ENCODE data around the gene NECAB2.

NECAB2 gene

DNA sequence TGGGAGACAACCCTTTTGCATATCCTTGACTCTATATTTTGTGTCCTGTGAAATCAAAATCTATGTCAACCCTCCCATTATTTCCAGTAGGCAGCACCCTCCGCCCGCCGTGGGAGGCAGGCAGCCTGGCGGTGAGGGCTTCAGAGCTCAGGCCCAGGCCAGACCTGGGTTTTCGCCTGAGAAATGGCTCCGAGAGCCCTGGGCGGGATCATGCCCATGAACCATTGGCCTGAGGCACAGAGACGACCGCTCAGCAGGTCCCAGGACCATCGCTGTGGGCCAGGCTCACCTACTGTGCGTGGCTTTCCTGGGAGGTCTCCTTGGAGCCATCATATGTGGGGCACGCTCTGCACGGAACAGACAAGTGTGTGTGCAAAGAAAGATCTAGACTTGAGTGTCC, 80.8 kb downstream of the NECAB2 start:
- Histone ChIP-seq H3K4me2 (0 out of 2 replicates have a peak overlapping the region, but pooled peaks have one; percentile 9), H3K9ac (no peak overlapping the region), H4K20me1 (peaks cover 50% of the 10 kb centered on the region), H3K36me3 (peaks cover 54% of the 10 kb centered on the region), H3K9me3 (no peaks in the 10 kb centered on the region), H3K4me3 (no peak overlapping the region), H3K27me3 (no peaks in the 10 kb centered on the region), H3K27ac (no peak overlapping the region), H3K4me1 (peaks cover 20% of the 10 kb centered on the region)
- TF ChIP-seq Cebpa-rat (IDR thresholded peaks at IDR 0.05): no peak

DNA sequence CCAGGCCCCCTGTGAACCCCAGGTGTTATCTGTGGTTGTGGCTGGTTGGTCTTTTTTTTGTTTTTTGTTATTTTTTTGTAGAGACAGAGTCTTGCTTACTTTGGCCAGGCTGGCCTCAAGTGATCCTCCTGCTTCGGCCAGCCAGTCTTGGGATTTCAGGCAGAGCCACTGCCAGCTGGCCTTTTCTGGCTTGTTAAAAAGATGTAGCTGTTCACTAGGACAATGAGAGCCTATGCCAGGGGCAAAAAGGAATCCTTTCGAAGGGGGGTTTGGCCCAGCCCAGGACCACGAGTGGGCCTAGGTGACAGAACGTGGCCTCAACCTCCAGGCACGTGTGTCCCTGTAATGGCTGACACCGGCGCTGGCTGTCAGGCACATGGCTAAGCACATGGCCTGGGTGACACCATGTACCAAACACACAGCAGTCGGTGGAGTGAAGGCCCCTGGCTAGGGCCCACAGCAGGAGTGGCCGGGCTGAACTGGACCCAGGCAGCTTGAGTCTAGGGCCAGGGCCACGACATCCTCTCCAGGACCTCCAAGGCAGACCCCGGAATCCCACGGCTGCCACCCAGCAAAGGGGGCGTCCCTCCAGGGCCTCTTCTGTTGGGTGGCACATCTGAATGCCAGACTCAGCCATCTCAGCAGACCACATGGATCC, 81.5 kb downstream of the NECAB2 start:
- H3K36me3 ChIP-seq: peaks cover 61% of the 10 kb centered on the region
- H3K4me2 ChIP-seq: 0 out of 2 replicates have a peak overlapping the region, but pooled peaks have one; percentile 9
- peak overlapping the region; percentile 35; the same call in 1 of the 2 replicates for H3K9ac ChIP-seq

DNA sequence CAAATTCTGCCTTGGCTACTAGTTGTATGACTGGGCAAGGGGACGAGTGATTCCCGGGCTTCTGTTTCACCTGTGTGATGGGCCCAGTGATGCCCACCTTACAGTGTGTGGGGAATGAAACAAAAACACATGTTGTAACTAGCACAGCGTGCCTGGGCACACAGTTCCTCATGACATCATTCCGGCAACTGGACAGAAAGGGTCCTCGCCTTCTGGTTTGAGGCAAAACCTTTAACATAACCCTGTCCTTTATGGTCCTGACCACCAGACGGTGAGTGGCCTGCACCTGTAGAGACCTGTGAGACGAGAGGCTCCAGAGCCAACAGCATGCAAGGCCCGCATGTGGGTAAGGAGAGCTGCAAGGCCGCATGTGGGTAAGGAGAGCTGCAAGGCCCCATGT, 82.3 kb downstream of the NECAB2 start:
- Histone ChIP-seq H3K27ac (no peak overlapping the region), H4K20me1 (peaks cover 52% of the 10 kb centered on the region), H3K27me3 (no peaks in the 10 kb centered on the region), H3K9ac (no peak overlapping the region), H3K9me3 (no peaks in the 10 kb centered on the region), H3K4me1 (peaks cover 28% of the 10 kb centered on the region), H3K4me3 (no peak overlapping the region), H3K4me2 (no peak overlapping the region), H3K36me3 (peaks cover 69% of the 10 kb centered on the region)
- no peak for TF ChIP-seq Cebpa-rat (IDR thresholded peaks at IDR 0.05)

More for the DNA sequence above, 81.5 kb downstream of the NECAB2 start:
- peaks cover 49% of the 10 kb centered on the region for H4K20me1 ChIP-seq
- H3K27ac ChIP-seq: peak overlapping the region; percentile 37; the same call in 1 of the 2 replicates
- no peak overlapping the region for H3K4me3 ChIP-seq
- TF ChIP-seq Cebpa-rat (IDR thresholded peaks at IDR 0.05): no peak
- H3K9me3 ChIP-seq: no peaks in the 10 kb centered on the region
- H3K27me3 ChIP-seq: no peaks in the 10 kb centered on the region
- H3K4me1 ChIP-seq: peaks cover 20% of the 10 kb centered on the region

DNA sequence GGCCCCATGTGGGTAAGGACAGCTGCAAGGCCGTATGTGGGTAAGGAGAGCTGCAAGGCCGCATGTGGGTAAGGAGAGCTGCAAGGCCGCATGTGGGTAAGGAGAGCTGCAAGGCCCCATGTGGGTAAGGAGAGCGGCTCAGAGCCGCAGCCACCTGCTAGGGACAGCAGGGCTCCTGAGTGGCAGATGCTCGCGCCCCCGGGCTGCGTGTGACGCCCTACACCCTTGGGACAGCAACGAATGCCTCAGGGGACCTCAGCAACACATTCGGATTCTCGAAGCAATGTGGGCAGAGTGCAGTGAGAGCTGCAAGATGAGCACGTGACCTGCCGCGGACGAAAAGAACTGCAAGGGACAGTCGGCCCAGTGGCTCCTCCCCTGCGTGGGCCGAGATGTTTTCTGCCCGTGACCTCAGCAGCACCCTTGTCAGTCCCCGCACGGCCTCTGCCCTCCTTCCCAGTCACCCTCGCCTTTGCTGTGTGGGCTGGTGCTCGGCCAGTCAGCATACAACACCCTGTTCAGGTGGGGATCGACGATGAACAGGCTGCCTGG, 84.1 kb downstream of the NECAB2 start:
- Histone ChIP-seq H3K27me3 (no peaks in the 10 kb centered on the region), H3K4me1 (peaks cover 43% of the 10 kb centered on the region), H3K4me2 (no peak overlapping the region), H3K27ac (no peak overlapping the region), H3K4me3 (no peak overlapping the region), H4K20me1 (peaks cover 70% of the 10 kb centered on the region), H3K36me3 (peaks cover 87% of the 10 kb centered on the region), H3K9me3 (no peaks in the 10 kb centered on the region), H3K9ac (no peak overlapping the region)
- TF ChIP-seq Cebpa-rat (IDR thresholded peaks at IDR 0.05): no peak

Measured in BLaER1 (cell line).